ENCODE measurements around the gene RPSA. TPM values are rescaled to one million over a fixed set of nuclear protein-coding genes. Genes with fewer than 3 reads are reported as not detected.
"Not testable (repeated sequence)": the region's sequence is repeated elsewhere in the genome, so short reads cannot be mapped to it uniquely, and the experiment has no call there.

Gene RPSA
- total RNA-seq: 1,387 TPM

- Histone ChIP-seq H3K27me3 (ENCODE audit: control insufficient read depth in 3 of 3, insufficient read depth in 3 of 3, low read length in 3 of 3) (no peaks in the 10 kb centered on the region), H3K4me3 (ENCODE audit: low read length in 3 of 3) (peak within 1 kb of the TSS; percentile 90 to 96 (median 92)), H3K9ac (ENCODE audit: low read depth in 1 of 3, low read length in 3 of 3) (peak within 1 kb of the TSS; percentile 80 to 93 (median 85)), H3K9me3 (ENCODE audit: control insufficient read depth in 3 of 3, low read length in 3 of 3) (no peaks in the 10 kb centered on the region), H3K4me1 (ENCODE audit: control insufficient read depth in 3 of 3, insufficient read depth in 3 of 3, low read length in 3 of 3) (peaks cover 15 to 18% (median 17%) of the 10 kb centered on the region in 3 donors), H3K27ac (ENCODE audit: low read depth, low read length) (peak within 1 kb of the TSS; percentile 65), H3K36me3 (ENCODE audit: control insufficient read depth in 3 of 3, insufficient read depth in 3 of 3, low read length in 3 of 3) (peaks cover 19 to 33% (median 26%) of the 10 kb centered on the region in 3 donors)
Measured at GRCh38 chr3:39406368-39407258, at the start of gene RPSA. Gene RPSA (plus strand): TSS chr3:39406720. CDS start chr3:39407654, 934 bp downstream.

- no peaks in the 10 kb centered on the region for H3K9me3 ChIP-seq (ENCODE audit: control insufficient read depth in 3 of 3, low read length in 3 of 3)
- no peak overlapping the region for H3K9ac ChIP-seq (ENCODE audit: low read depth in 1 of 3, low read length in 3 of 3)
- H3K27ac ChIP-seq (ENCODE audit: low read depth, low read length): no peak overlapping the region
- no peaks in the 10 kb centered on the region for H3K36me3 ChIP-seq (ENCODE audit: control insufficient read depth in 3 of 3, insufficient read depth in 3 of 3, low read length in 3 of 3)
- no peak overlapping the region for H3K4me3 ChIP-seq (ENCODE audit: low read length in 3 of 3)
- no peaks in the 10 kb centered on the region for H3K4me1 ChIP-seq (ENCODE audit: control insufficient read depth in 3 of 3, insufficient read depth in 3 of 3, low read length in 3 of 3)
- H3K27me3 ChIP-seq (ENCODE audit: control insufficient read depth in 3 of 3, insufficient read depth in 3 of 3, low read length in 3 of 3): no peaks in the 10 kb centered on the region
Measured at GRCh38 chr3:39358333-39358732, 48.2 kb upstream of the RPSA start.

- Histone ChIP-seq H3K4me1 (ENCODE audit: control insufficient read depth in 3 of 3, insufficient read depth in 3 of 3, low read length in 3 of 3) (no peaks in the 10 kb centered on the region), H3K4me3 (ENCODE audit: low read length in 3 of 3) (no peak overlapping the region), H3K27me3 (ENCODE audit: control insufficient read depth in 3 of 3, insufficient read depth in 3 of 3, low read length in 3 of 3) (no peaks in the 10 kb centered on the region), H3K36me3 (ENCODE audit: control insufficient read depth in 3 of 3, insufficient read depth in 3 of 3, low read length in 3 of 3) (no peaks in the 10 kb centered on the region), H3K27ac (ENCODE audit: low read depth, low read length) (no peak overlapping the region), H3K9ac (ENCODE audit: low read depth in 1 of 3, low read length in 3 of 3) (no peak overlapping the region), H3K9me3 (ENCODE audit: control insufficient read depth in 3 of 3, low read length in 3 of 3) (no peaks in the 10 kb centered on the region)
Measured at GRCh38 chr3:39361252-39361927, 45.1 kb upstream of the RPSA start.

GRCh38 chr3:39362192-39362591 is 44.3 kb upstream of the RPSA start:
- Histone ChIP-seq H3K27me3 (ENCODE audit: control insufficient read depth in 3 of 3, insufficient read depth in 3 of 3, low read length in 3 of 3) (no peaks in the 10 kb centered on the region), H3K27ac (ENCODE audit: low read depth, low read length) (no peak overlapping the region), H3K36me3 (ENCODE audit: control insufficient read depth in 3 of 3, insufficient read depth in 3 of 3, low read length in 3 of 3) (no peaks in the 10 kb centered on the region), H3K4me3 (ENCODE audit: low read length in 3 of 3) (no peak overlapping the region), H3K4me1 (ENCODE audit: control insufficient read depth in 3 of 3, insufficient read depth in 3 of 3, low read length in 3 of 3) (no peaks in the 10 kb centered on the region), H3K9ac (ENCODE audit: low read depth in 1 of 3, low read length in 3 of 3) (no peak overlapping the region), H3K9me3 (ENCODE audit: control insufficient read depth in 3 of 3, low read length in 3 of 3) (no peaks in the 10 kb centered on the region)

- Histone ChIP-seq H3K9ac (ENCODE audit: low read depth in 1 of 3, low read length in 3 of 3) (no peak overlapping the region), H3K9me3 (ENCODE audit: control insufficient read depth in 3 of 3, low read length in 3 of 3) (no peaks in the 10 kb centered on the region), H3K27me3 (ENCODE audit: control insufficient read depth in 3 of 3, insufficient read depth in 3 of 3, low read length in 3 of 3) (no peaks in the 10 kb centered on the region), H3K4me1 (ENCODE audit: control insufficient read depth in 3 of 3, insufficient read depth in 3 of 3, low read length in 3 of 3) (no peaks in the 10 kb centered on the region), H3K27ac (ENCODE audit: low read depth, low read length) (no peak overlapping the region), H3K4me3 (ENCODE audit: low read length in 3 of 3) (no peak overlapping the region), H3K36me3 (ENCODE audit: control insufficient read depth in 3 of 3, insufficient read depth in 3 of 3, low read length in 3 of 3) (no peaks in the 10 kb centered on the region)
Measured at GRCh38 chr3:39362812-39363211, 43.7 kb upstream of the RPSA start.

GRCh38 chr3:39370450-39370849 is 36.1 kb upstream of the RPSA start:
- H3K4me3 ChIP-seq (ENCODE audit: low read length in 3 of 3); H3K36me3 ChIP-seq (ENCODE audit: control insufficient read depth in 3 of 3, insufficient read depth in 3 of 3, low read length in 3 of 3); H3K27me3 ChIP-seq (ENCODE audit: control insufficient read depth in 3 of 3, insufficient read depth in 3 of 3, low read length in 3 of 3); H3K4me1 ChIP-seq (ENCODE audit: control insufficient read depth in 3 of 3, insufficient read depth in 3 of 3, low read length in 3 of 3); H3K9ac ChIP-seq (ENCODE audit: low read depth in 1 of 3, low read length in 3 of 3); H3K9me3 ChIP-seq (ENCODE audit: control insufficient read depth in 3 of 3, low read length in 3 of 3); H3K27ac ChIP-seq (ENCODE audit: low read depth, low read length): not testable (repeated sequence)

- Histone ChIP-seq H3K9ac (ENCODE audit: low read depth in 1 of 3, low read length in 3 of 3) (no peak overlapping the region), H3K4me1 (ENCODE audit: control insufficient read depth in 3 of 3, insufficient read depth in 3 of 3, low read length in 3 of 3) (no peaks in the 10 kb centered on the region), H3K27me3 (ENCODE audit: control insufficient read depth in 3 of 3, insufficient read depth in 3 of 3, low read length in 3 of 3) (no peaks in the 10 kb centered on the region), H3K27ac (ENCODE audit: low read depth, low read length) (no peak overlapping the region), H3K9me3 (ENCODE audit: control insufficient read depth in 3 of 3, low read length in 3 of 3) (no peaks in the 10 kb centered on the region), H3K36me3 (ENCODE audit: control insufficient read depth in 3 of 3, insufficient read depth in 3 of 3, low read length in 3 of 3) (no peaks in the 10 kb centered on the region), H3K4me3 (ENCODE audit: low read length in 3 of 3) (no peak overlapping the region)
Measured at GRCh38 chr3:39372833-39373232, 33.7 kb upstream of the RPSA start.

GRCh38 chr3:39376959-39377634 is 29.4 kb upstream of the RPSA start:
- H3K4me3 ChIP-seq (ENCODE audit: low read length in 3 of 3): no peak overlapping the region
- no peak overlapping the region for H3K9ac ChIP-seq (ENCODE audit: low read depth in 1 of 3, low read length in 3 of 3)
- H3K27ac ChIP-seq (ENCODE audit: low read depth, low read length): no peak overlapping the region
- H3K27me3 ChIP-seq (ENCODE audit: control insufficient read depth in 3 of 3, insufficient read depth in 3 of 3, low read length in 3 of 3): no peaks in the 10 kb centered on the region
- peaks cover 0 to 5% (median 0%) of the 10 kb centered on the region in 3 donors for H3K36me3 ChIP-seq (ENCODE audit: control insufficient read depth in 3 of 3, insufficient read depth in 3 of 3, low read length in 3 of 3)
- no peaks in the 10 kb centered on the region for H3K4me1 ChIP-seq (ENCODE audit: control insufficient read depth in 3 of 3, insufficient read depth in 3 of 3, low read length in 3 of 3)
- H3K9me3 ChIP-seq (ENCODE audit: control insufficient read depth in 3 of 3, low read length in 3 of 3): no peaks in the 10 kb centered on the region

GRCh38 chr3:39378088-39378487 is 28.4 kb upstream of the RPSA start:
- H3K27me3 ChIP-seq (ENCODE audit: control insufficient read depth in 3 of 3, insufficient read depth in 3 of 3, low read length in 3 of 3): no peaks in the 10 kb centered on the region
- H3K9me3 ChIP-seq (ENCODE audit: control insufficient read depth in 3 of 3, low read length in 3 of 3): no peaks in the 10 kb centered on the region
- peaks cover 0 to 5% (median 0%) of the 10 kb centered on the region in 3 donors for H3K36me3 ChIP-seq (ENCODE audit: control insufficient read depth in 3 of 3, insufficient read depth in 3 of 3, low read length in 3 of 3)
- no peaks in the 10 kb centered on the region for H3K4me1 ChIP-seq (ENCODE audit: control insufficient read depth in 3 of 3, insufficient read depth in 3 of 3, low read length in 3 of 3)
- no peak overlapping the region for H3K4me3 ChIP-seq (ENCODE audit: low read length in 3 of 3)
- no peak overlapping the region for H3K9ac ChIP-seq (ENCODE audit: low read depth in 1 of 3, low read length in 3 of 3)
- H3K27ac ChIP-seq (ENCODE audit: low read depth, low read length): no peak overlapping the region
